ENCODE data around the gene RAB35.

DNA sequence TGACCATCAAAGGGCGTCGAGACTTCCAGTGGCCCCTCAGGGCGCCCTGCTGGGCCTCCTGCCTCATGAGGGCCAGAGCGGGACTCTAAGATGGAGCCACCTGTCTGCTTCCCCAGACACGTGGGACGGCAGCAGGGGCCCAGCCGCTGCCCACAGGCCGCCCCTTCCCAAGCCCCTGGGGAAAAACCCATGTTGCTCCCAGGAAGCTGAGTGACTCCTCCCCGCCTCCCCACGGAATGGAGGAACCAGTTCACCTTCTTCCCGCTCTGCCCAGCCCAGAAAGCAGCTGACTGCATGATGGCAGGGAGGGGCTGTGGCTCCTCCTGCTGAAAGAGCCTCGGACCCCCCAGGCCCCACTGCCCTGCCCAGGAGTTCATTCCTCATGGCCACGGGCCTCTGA, 14.9 kb downstream of the RAB35 start:
- TF ChIP-seq, protein P1, sequence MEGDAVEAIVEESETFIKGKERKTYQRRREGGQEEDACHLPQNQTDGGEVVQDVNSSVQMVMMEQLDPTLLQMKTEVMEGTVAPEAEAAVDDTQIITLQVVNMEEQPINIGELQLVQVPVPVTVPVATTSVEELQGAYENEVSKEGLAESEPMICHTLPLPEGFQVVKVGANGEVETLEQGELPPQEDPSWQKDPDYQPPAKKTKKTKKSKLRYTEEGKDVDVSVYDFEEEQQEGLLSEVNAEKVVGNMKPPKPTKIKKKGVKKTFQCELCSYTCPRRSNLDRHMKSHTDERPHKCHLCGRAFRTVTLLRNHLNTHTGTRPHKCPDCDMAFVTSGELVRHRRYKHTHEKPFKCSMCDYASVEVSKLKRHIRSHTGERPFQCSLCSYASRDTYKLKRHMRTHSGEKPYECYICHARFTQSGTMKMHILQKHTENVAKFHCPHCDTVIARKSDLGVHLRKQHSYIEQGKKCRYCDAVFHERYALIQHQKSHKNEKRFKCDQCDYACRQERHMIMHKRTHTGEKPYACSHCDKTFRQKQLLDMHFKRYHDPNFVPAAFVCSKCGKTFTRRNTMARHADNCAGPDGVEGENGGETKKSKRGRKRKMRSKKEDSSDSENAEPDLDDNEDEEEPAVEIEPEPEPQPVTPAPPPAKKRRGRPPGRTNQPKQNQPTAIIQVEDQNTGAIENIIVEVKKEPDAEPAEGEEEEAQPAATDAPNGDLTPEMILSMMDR (IDR thresholded peaks at IDR 0.05 in 4 of 5, conservative IDR thresholded peaks at IDR 0.05 in 1 of 5) = no peak
- TF ChIP-seq POLR2A (IDR thresholded peaks at IDR 0.05) = no peak

Data from gastrocnemius medialis (tissue), 4 donors.